ENCODE data around the gene FBXL17. TPM values are rescaled to one million over a fixed set of nuclear protein-coding genes. Genes with fewer than 3 reads are reported as not detected.

The FBXL17 gene
- total and polyA plus RNA-seq, 9 of the 15 experiments (the other 6 are each of a cell fraction or from before 2014, with no cell fraction given), result 0.32 to 5.4 (median 1.8) TPM

DNA sequence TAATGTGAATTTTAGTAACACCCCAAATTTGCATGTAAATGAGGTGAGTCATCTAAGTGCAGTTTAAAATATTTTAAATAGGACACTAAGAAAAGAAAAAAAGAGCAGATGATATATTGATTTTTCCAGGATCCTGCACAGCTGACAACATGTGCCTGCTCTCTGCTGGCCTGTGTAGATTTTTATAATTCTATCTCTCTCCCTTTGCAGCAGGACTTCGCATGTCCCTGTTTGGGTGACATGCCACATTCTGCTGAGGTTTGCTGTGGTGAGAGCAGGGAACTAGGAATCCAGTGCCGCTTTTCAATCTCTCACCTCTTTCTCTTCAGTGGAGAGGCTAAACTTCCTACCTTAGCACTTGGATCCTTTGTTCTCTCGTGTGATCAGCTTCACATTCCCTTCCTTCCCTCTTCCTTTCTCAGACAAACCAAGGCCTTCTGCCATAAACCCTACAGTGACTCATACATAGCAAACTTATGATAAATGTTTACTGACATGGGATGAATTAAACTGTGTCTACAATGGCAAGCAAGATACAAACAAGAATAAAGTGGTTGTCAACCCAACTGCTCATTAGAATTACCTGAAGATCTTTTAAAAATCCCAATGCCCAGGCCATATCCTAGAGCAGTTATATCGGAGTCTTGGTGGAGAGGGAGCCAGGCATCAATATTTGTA lies 512.3 kb downstream of the FBXL17 start:
- ATAC-seq, result no peak

DNA sequence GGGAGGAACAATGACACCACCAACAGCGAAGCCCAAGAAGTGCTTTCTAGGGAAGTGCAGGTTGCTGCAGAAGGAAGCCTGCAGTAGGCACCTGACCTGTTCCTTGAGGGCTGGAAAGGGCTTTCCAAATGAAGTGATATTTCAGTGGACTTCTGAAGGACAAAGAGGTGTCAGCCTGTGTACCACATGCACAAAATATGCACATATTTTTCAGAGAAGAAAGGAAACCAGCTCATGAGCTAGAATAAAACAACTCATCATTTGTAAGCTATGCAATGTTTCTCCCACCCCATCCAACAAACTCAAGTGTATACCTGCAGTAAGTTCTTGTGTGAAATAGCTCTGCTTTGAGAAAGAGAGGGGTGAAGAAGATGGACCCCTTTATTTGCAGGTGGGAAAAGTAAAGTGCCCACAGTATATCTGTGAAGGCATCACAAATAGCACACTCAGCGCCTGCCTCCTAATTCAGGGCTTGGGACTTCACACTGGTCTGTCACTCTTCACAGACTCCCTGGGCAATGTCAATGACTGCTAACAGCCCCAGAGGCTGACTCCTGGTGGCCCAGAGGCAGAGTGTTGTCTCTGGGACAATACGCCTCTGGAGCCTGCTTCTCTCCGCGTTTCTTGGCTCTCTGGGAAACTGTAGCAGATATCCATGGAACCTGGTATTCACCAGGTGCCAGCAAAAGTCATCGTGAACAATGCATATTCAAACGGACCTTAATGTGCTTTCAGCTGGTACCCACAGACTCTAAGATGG lies 513.1 kb downstream of the FBXL17 start:
- Histone ChIP-seq H3K4me3 (no peak overlapping the region), H3K27me3 (ENCODE audit: control insufficient read depth in 2 of 2, insufficient read depth in 2 of 2, low read length in 2 of 2) (no peaks in the 10 kb centered on the region), H2AFZ (ENCODE audit: low read depth, low read length) (no peak overlapping the region), H4K20me1 (replicated peaks; ENCODE audit: control insufficient read depth, insufficient read depth, low read length) (no peaks in the 10 kb centered on the region), H3K36me3 (ENCODE audit: control insufficient read depth, insufficient read depth, low read length) (no peaks in the 10 kb centered on the region), H3K79me2 (ENCODE audit: control insufficient read depth, insufficient read depth, low read length) (no peaks in the 10 kb centered on the region), H3K9ac (ENCODE audit: insufficient read depth in 1 of 2, low read depth in 2 of 2, low read length in 2 of 2) (no peak overlapping the region), H3K4me2 (ENCODE audit: insufficient read depth, low read length) (no peak overlapping the region), H3K27ac (ENCODE audit: extremely low read depth, low read depth, low read length) (no peak overlapping the region), H3K4me1 (replicated peaks in 1 of 2; ENCODE audit: control insufficient read depth in 2 of 2, insufficient read depth in 2 of 2, low read length in 2 of 2) (no peaks in the 10 kb centered on the region), H3K9me3 (replicated peaks; ENCODE audit: control insufficient read depth, insufficient read depth, low read depth, low read length) (no peaks in the 10 kb centered on the region), H3K9me1 (ENCODE audit: control insufficient read depth, insufficient read depth, low read length) (no peaks in the 10 kb centered on the region)
- CTCF ChIA-PET (ENCODE audit: low intra/inter-chr PET ratio), result no interaction called here
- BruUV-seq (replicated peaks), result no TSS peak
- DNase-seq (ENCODE audit: extremely low read depth in 1 of 4, low spot score in 3 of 4) (no peak), FAIRE-seq (no peak), ATAC-seq (no peak)
- intact Hi-C loops (cut with micrococcal nuclease) (no loop called here), in situ Hi-C loops (cut with MboI) (no loop called here)
- 4% methylated on average over 7 of the region's 7 CpGs for WGBS (ENCODE audit: insufficient coverage, low coverage, missing lambda C conversion rate)
- POLR2A ChIA-PET, result no interaction called here
- no peak for TF ChIP-seq CTBP1 (IDR thresholded peaks at IDR 0.05; ENCODE audit: borderline replicate concordance)
- TF ChIP-seq, protein P1, sequence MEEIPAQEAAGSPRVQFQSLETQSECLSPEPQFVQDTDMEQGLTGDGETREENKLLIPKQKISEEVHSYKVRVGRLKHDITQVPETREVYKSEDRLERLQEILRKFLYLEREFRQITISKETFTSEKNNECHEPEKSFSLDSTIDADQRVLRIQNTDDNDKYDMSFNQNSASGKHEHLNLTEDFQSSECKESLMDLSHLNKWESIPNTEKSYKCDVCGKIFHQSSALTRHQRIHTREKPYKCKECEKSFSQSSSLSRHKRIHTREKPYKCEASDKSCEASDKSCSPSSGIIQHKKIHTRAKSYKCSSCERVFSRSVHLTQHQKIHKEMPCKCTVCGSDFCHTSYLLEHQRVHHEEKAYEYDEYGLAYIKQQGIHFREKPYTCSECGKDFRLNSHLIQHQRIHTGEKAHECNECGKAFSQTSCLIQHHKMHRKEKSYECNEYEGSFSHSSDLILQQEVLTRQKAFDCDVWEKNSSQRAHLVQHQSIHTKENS (CRISPR knock-in tag; IDR thresholded peaks at IDR 0.05), result no peak
- no peak for TF ChIP-seq CC2D1A (IDR thresholded peaks at IDR 0.05)

More for the DNA sequence above, 512.3 kb downstream of the FBXL17 start:
- CTCF ChIA-PET (ENCODE audit: low intra/inter-chr PET ratio), result no interaction called here
- H3K9me3 ChIP-seq (replicated peaks; ENCODE audit: control insufficient read depth, insufficient read depth, low read depth, low read length), result no peaks in the 10 kb centered on the region
- H2AFZ ChIP-seq (ENCODE audit: low read depth, low read length), result no peak overlapping the region
- no peak overlapping the region for H3K27ac ChIP-seq (ENCODE audit: extremely low read depth, low read depth, low read length)
- in situ Hi-C loops (cut with MboI) (no loop called here), intact Hi-C loops (cut with micrococcal nuclease) (no loop called here)
- H3K9ac ChIP-seq (ENCODE audit: insufficient read depth in 1 of 2, low read depth in 2 of 2, low read length in 2 of 2), result no peak overlapping the region
- WGBS (ENCODE audit: insufficient coverage, low coverage, missing lambda C conversion rate), result 1% methylated on average over 4 of the region's 4 CpGs
- TF ChIP-seq ZNF197 (CRISPR knock-in tag; IDR thresholded peaks at IDR 0.05; ENCODE audit: low read depth), result no peak
- no peak for TF ChIP-seq STAG1 (CRISPR knock-in tag; IDR thresholded peaks at IDR 0.05; ENCODE audit: borderline replicate concordance)
- no peak for TF ChIP-seq RB1 (IDR thresholded peaks at IDR 0.05; ENCODE audit: low read depth)
- no peaks in the 10 kb centered on the region for H3K27me3 ChIP-seq (ENCODE audit: control insufficient read depth in 2 of 2, insufficient read depth in 2 of 2, low read length in 2 of 2)
- no peaks in the 10 kb centered on the region for H3K4me1 ChIP-seq (replicated peaks in 1 of 2; ENCODE audit: control insufficient read depth in 2 of 2, insufficient read depth in 2 of 2, low read length in 2 of 2)
- H3K79me2 ChIP-seq (ENCODE audit: control insufficient read depth, insufficient read depth, low read length), result no peaks in the 10 kb centered on the region
- H3K36me3 ChIP-seq (ENCODE audit: control insufficient read depth, insufficient read depth, low read length), result no peaks in the 10 kb centered on the region
- no TSS peak for BruUV-seq (replicated peaks)
- no peak overlapping the region for H3K4me2 ChIP-seq (ENCODE audit: insufficient read depth, low read length)
- POLR2A ChIA-PET, result no interaction called here
- no peaks in the 10 kb centered on the region for H3K9me1 ChIP-seq (ENCODE audit: control insufficient read depth, insufficient read depth, low read length)
- DNase-seq (ENCODE audit: extremely low read depth in 1 of 4, low spot score in 3 of 4), result no peak
- H3K4me3 ChIP-seq, result no peak overlapping the region
- FAIRE-seq, result no peak
- no peaks in the 10 kb centered on the region for H4K20me1 ChIP-seq (replicated peaks; ENCODE audit: control insufficient read depth, insufficient read depth, low read length)

All from K562 (cell line).